Fibroblast of lung (primary cell): ENCODE data around the gene AMPD3. TPM values are rescaled to one million over a fixed set of nuclear protein-coding genes. Genes with fewer than 3 reads are reported as not detected.
A peak's percentile ranks its signal among the peaks of the same experiment; 100 is the strongest.

Source experiments
- DNase-seq, 2 donors: peaks; one replicate each; pipeline versions ENCODE4 v3.0.0 to v3.0.0-alpha.2; 2010; ENCODE audit warnings: low read depth in 2 of 2
- H2AFZ ChIP-seq: 2 replicates; pipeline ENCODE4 v1.5.1; 2012; ENCODE audit warnings: low read length, control low read depth, inconsistent platforms
- H3K27ac ChIP-seq: 2 replicates; pipeline ENCODE4 v1.5.1; 2011; ENCODE audit warnings: low read length, control low read depth; ENCODE audit not compliant: insufficient read depth
- H3K27me3 ChIP-seq: 2 replicates; pipeline ENCODE4 v1.5.1; 2011; ENCODE audit warnings: mild to moderate bottlenecking, low read length; ENCODE audit not compliant: control insufficient read depth, insufficient read depth
- H3K36me3 ChIP-seq: 2 replicates; pipeline ENCODE4 v1.5.1; 2011; ENCODE audit warnings: low read length; ENCODE audit not compliant: control insufficient read depth, insufficient read depth
- H3K4me1 ChIP-seq: 2 replicates; pipeline ENCODE4 v1.5.1; 2011; ENCODE audit warnings: low read length; ENCODE audit not compliant: control insufficient read depth, insufficient read depth; ENCODE audit errors: extremely low read depth
- H3K4me2 ChIP-seq: 2 replicates; pipeline ENCODE4 v1.5.1; 2011; ENCODE audit warnings: low read length, control low read depth; ENCODE audit not compliant: insufficient read depth; ENCODE audit errors: extremely low read depth
- H3K4me3 ChIP-seq, 4 experiments: fragments of 200-600 bp in 1 of 4; sonication (generic) in 1 of 4; replicated peaks in 1 of 4; 2 replicates each; pipeline ENCODE4 v1.5.1; 2011 to 2016; ENCODE audit warnings: low read length in 4 of 4, low read depth in 3 of 4, mild to moderate bottlenecking in 3 of 4, control low read depth in 2 of 4, inconsistent platforms in 1 of 4, mixed read lengths in 1 of 4; ENCODE audit not compliant: insufficient read depth in 1 of 4; ENCODE audit errors: control extremely low read depth in 1 of 4
- H3K79me2 ChIP-seq: 2 replicates; pipeline ENCODE4 v1.5.1; 2012; ENCODE audit warnings: mild to moderate bottlenecking, low read length, inconsistent platforms; ENCODE audit not compliant: control insufficient read depth, insufficient read depth
- H3K9ac ChIP-seq: 2 replicates; pipeline ENCODE4 v1.5.1; 2011; ENCODE audit warnings: mild to moderate bottlenecking, low read length, control low read depth; ENCODE audit not compliant: insufficient read depth
- H3K9me3 ChIP-seq: 2 replicates; pipeline ENCODE4 v1.5.1; 2012; ENCODE audit warnings: low read depth, low read length; ENCODE audit not compliant: control insufficient read depth, insufficient read depth
- H4K20me1 ChIP-seq: 2 replicates; pipeline ENCODE4 v1.5.1; 2011; ENCODE audit warnings: low read length; ENCODE audit not compliant: control insufficient read depth, insufficient read depth; ENCODE audit errors: extremely low read depth
- CTCF ChIP-seq, 2 donors: IDR thresholded peaks in 1 of 2; conservative IDR thresholded peaks in 1 of 2; 1 replicate in 1 of 2; 2 replicates in 1 of 2; pipeline ENCODE4 v1.5.1; 2011 to 2012; ENCODE audit warnings: low read length in 2 of 2, control low read depth in 1 of 2, inconsistent platforms in 1 of 2, low read depth in 1 of 2, mild to moderate bottlenecking in 1 of 2
- EZH2 ChIP-seq: IDR thresholded peaks from 2 replicates; pipeline ENCODE4 v1.5.1; 2012; ENCODE audit warnings: low read length, control low read depth, mild to moderate bottlenecking; ENCODE audit errors: missing control alignments
- polyA plus RNA-seq, 2 donors: library from polyadenylated mRNA; depleted of rRNA in 1 of 2; stranded (reverse) in 1 of 2; unstranded in 1 of 2; fragments of >200 nt; gene quantifications; 2 replicates each; pipeline ENCODE4 v1.2.1, GENCODE V29; 2011 to 2012; ENCODE audit warnings: missing spikeins in 1 of 2
- total RNA-seq: library from RNA; depleted of rRNA; stranded (reverse); fragments of >200 nt; gene quantifications from 2 replicates; pipeline ENCODE4 v1.2.1, GENCODE V29; 2014

AMPD3 gene
- total and polyA plus RNA-seq, 2 donors (not counting 1 experiment from before 2014, with no cell fraction given): 18.1 to 24.9 TPM

- Histone ChIP-seq H3K36me3 (no peaks in the 10 kb centered on the region), H3K4me3 (no peak overlapping the region), H3K9me3 (no peaks in the 10 kb centered on the region), H3K4me1 (no peaks in the 10 kb centered on the region), H3K4me2 (no peak overlapping the region), H3K27ac (no peak overlapping the region), H3K9ac (no peak overlapping the region), H3K27me3 (no peaks in the 10 kb centered on the region), H2AFZ (no peak overlapping the region), H3K79me2 (no peaks in the 10 kb centered on the region), H4K20me1 (no peaks in the 10 kb centered on the region)
- no peak for TF ChIP-seq CTCF (conservative IDR thresholded peaks at IDR 0.05 in 1 of 2, IDR thresholded peaks at IDR 0.05 in 1 of 2; ENCODE audit: low read depth in 1 of 2, low read length in 2 of 2)
- TF ChIP-seq EZH2: no peak
- no peak for DNase-seq
Observed at GRCh38 chr11:10440401-10440800, 14.7 kb upstream of the AMPD3 start.

GRCh38 chr11:10441091-10441490 lies 14.0 kb upstream of the AMPD3 start:
- H3K4me2 ChIP-seq: no peak overlapping the region
- no peaks in the 10 kb centered on the region for H3K36me3 ChIP-seq
- H3K4me1 ChIP-seq: no peaks in the 10 kb centered on the region
- no peak overlapping the region for H3K4me3 ChIP-seq
- H3K9ac ChIP-seq: no peak overlapping the region
- DNase-seq: no peak
- no peak overlapping the region for H3K27ac ChIP-seq
- no peak overlapping the region for H2AFZ ChIP-seq
- H3K79me2 ChIP-seq: no peaks in the 10 kb centered on the region
- no peaks in the 10 kb centered on the region for H3K27me3 ChIP-seq
- TF ChIP-seq EZH2 (no peak), CTCF (conservative IDR thresholded peaks at IDR 0.05 in 1 of 2, IDR thresholded peaks at IDR 0.05 in 1 of 2; ENCODE audit: low read depth in 1 of 2, low read length in 2 of 2) (no peak)
- no peaks in the 10 kb centered on the region for H3K9me3 ChIP-seq
- no peaks in the 10 kb centered on the region for H4K20me1 ChIP-seq

- TF ChIP-seq CTCF (conservative IDR thresholded peaks at IDR 0.05 in 1 of 2, IDR thresholded peaks at IDR 0.05 in 1 of 2; ENCODE audit: low read depth in 1 of 2, low read length in 2 of 2): no peak
- TF ChIP-seq EZH2: no peak
- Histone ChIP-seq H2AFZ (no peak overlapping the region), H3K27ac (no peak overlapping the region), H3K27me3 (no peaks in the 10 kb centered on the region), H3K79me2 (no peaks in the 10 kb centered on the region), H3K36me3 (no peaks in the 10 kb centered on the region), H3K9me3 (no peaks in the 10 kb centered on the region), H4K20me1 (no peaks in the 10 kb centered on the region), H3K4me1 (no peaks in the 10 kb centered on the region), H3K4me3 (no peak overlapping the region), H3K9ac (no peak overlapping the region), H3K4me2 (no peak overlapping the region)
- peak in 1 of 2 donors; percentile 45 for DNase-seq
Observed at GRCh38 chr11:10441652-10442503, 13.2 kb upstream of the AMPD3 start.
